GM19193 (cell line): ENCODE results near the gene GATC.

ENCODE experiments used
- POLR2A ChIP-seq: IDR thresholded peaks from 4 replicates; pipeline ENCODE4 v1.6.1; 2011; ENCODE audit not compliant: insufficient read depth, insufficient read length; ENCODE audit errors: extremely low read depth

Gene GATC

DNA sequence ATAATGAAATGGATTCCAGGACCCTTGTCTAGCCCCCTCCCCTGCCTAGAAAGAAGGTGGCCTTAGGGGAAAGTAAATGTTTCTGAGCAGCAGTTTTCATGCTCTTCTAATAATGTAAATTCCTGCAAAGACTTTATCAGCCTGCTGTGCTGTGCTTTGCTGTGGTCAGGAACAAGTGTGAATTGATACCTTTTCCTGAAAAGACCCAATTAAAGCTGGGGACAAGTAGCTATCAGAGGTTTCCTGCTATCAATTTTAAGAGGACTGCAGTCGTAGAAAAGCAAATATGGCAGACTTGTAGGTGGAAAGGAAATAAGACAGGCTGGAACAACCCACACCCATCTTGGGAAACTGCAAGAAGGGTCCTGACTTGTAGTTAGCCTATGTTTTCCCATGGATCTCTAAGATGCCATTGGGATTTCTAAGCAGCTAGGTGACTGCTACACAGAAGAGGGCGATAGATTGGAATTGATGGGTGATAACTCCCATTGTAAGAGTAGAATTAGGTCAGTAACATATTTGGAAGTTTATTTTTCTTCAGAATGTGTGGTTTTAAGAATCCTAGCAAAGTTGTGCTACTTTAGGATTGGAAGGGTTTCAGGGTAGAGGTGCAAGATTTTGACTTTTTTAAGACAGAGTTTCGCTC is 52.7 kb downstream of the GATC start:
- TF ChIP-seq POLR2A: no peak

DNA sequence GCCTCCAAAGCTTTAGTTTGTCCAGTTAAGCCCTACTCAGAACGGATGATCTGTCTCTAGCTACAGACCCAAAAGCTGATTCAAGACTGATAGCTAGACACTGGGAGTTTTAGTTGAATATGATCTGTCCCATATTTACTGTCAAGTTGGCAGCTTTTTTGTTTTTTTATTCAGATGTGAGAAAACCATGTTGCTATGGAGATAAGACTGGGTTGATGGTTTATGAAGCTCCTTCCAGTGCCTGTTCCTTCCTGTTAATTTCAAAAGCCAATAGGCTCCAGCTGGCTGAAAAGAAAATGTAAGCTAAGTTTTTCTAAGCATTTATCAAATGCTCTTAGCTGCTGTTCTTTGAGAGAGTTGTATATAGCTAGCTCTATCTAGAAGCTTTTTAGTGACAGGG is 54.3 kb downstream of the GATC start:
- no peak for TF ChIP-seq POLR2A

DNA sequence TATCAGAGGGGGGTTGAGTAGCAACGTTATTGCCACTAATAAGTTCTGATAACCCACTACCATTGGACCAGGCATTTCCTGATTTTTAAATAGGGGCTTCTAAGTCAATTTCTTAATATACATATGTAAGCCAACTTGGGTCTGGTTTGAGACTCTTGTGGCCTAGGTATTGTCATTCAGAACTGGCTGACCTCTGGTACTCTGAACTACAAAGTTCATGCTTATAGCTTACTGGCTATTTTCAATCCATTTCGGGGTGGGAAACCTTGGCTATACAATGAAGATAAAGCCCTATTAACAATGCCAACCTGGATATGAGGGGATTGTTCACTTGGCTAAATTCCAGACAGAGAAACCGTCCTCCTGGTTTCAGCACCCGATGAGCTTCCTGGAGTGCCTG is 58.3 kb downstream of the GATC start:
- TF ChIP-seq POLR2A: no peak

DNA sequence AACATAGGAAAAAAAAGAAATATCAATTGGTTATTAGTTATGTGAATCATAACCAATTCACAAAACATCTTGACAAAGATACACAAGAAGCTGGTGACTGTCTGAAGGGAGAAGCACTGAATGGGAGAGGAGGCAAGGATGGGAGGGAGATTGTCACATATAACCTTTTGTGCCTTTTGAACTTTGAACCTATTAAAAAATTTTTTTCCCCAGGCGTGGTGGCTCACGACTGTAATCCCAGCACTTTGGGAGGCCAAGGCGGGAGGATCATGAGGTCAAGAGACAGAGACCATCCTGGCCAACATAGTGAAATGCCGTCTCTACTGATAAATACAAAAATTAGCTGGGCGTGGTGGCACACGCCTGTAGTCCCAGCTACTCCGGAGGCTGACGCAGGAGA is 62.3 kb downstream of the GATC start:
- TF ChIP-seq POLR2A: no peak
